ENCODE data around the gene NFE2L2.

DNA sequence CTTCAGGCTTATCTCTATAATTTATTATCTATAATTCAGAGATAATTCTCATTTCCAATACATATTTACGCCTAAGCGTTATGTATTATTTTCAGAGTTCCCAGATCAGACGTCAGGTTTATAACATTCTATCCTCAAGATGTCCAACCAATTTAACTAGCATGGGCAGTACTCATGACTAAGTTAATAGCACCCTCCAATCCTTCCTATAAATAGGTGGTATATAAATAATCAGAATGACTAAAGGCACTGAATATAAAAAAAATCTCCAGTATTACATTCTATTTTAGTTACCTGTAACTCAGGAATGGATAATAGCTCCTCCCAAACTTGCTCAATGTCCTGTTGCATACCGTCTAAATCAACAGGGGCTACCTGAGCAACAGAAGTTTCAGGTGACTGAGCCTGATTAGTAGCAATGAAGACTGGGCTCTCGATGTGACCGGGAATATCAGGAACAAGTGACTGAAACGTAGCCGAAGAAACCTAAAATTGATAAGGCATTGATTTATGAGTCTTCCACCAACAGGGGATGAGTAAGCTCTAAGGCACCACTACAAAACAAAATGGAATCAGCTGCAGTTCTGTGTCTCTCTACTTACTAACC, 32.3 kb downstream of the NFE2L2 start:
- no peak for TF ChIP-seq POLR2A (IDR thresholded peaks at IDR 0.05)
- TF ChIP-seq, protein P1, sequence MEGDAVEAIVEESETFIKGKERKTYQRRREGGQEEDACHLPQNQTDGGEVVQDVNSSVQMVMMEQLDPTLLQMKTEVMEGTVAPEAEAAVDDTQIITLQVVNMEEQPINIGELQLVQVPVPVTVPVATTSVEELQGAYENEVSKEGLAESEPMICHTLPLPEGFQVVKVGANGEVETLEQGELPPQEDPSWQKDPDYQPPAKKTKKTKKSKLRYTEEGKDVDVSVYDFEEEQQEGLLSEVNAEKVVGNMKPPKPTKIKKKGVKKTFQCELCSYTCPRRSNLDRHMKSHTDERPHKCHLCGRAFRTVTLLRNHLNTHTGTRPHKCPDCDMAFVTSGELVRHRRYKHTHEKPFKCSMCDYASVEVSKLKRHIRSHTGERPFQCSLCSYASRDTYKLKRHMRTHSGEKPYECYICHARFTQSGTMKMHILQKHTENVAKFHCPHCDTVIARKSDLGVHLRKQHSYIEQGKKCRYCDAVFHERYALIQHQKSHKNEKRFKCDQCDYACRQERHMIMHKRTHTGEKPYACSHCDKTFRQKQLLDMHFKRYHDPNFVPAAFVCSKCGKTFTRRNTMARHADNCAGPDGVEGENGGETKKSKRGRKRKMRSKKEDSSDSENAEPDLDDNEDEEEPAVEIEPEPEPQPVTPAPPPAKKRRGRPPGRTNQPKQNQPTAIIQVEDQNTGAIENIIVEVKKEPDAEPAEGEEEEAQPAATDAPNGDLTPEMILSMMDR (IDR thresholded peaks at IDR 0.05) = no peak
- no peak for TF ChIP-seq EP300 (IDR thresholded peaks at IDR 0.05)
- TF ChIP-seq POLR2AphosphoS5 (IDR thresholded peaks at IDR 0.05) = no peak

Data from upper lobe of left lung (tissue), 4 donors.